Gastroesophageal sphincter (tissue), 4 donors: ENCODE data around the gene ATG7. TPM values are rescaled to one million over a fixed set of nuclear protein-coding genes. Genes with fewer than 3 reads are reported as not detected.

Source experiments
- ATAC-seq: fragments of 150-250 bp; one replicate; pipeline ENCODE4 v1.9.1; 2016; ENCODE audit warnings: mild to moderate bottlenecking, moderate library complexity
- H3K27ac ChIP-seq, 4 donors: fragments of 200-600 bp; sonication (generic) in 3 of 4; 1 replicate in 3 of 4; 2 replicates in 1 of 4; pipeline ENCODE4 v1.5.1; 2016 to 2019
- H3K27me3 ChIP-seq: fragments of 200-600 bp; sonication (generic); one replicate; pipeline ENCODE4 v1.5.1; 2019
- H3K36me3 ChIP-seq, 2 donors: fragments of 200-600 bp; sonication (generic); one replicate each; pipeline ENCODE4 v1.5.1; 2019; ENCODE audit warnings: control low read depth in 1 of 2
- H3K4me1 ChIP-seq, 3 donors: fragments of 200-600 bp; sonication (generic); 1 replicate in 2 of 3; 2 replicates in 1 of 3; pipeline ENCODE4 v1.5.1; 2016 to 2019; ENCODE audit warnings: control low read depth in 2 of 3
- H3K4me3 ChIP-seq, 2 donors: fragments of 200-600 bp; sonication (generic); one replicate each; pipeline ENCODE4 v1.5.1; 2019; ENCODE audit warnings: mild to moderate bottlenecking in 1 of 2, moderate library complexity in 1 of 2
- H3K9me3 ChIP-seq, 3 donors: fragments of 200-600 bp; sonication (generic); one replicate each; pipeline ENCODE4 v1.5.1; 2017 to 2019; ENCODE audit warnings: control low read depth in 2 of 3
- CTCF ChIP-seq, 4 experiments: fragments of 200-600 bp in 2 of 4; fragments of 450-650 bp in 2 of 4; sonication (generic) in 1 of 4; IDR thresholded peaks; one replicate each; pipeline ENCODE4 v1.5.1; 2017 to 2019; ENCODE audit warnings: antibody characterized with exemption in 4 of 4, mild to moderate bottlenecking in 2 of 4, moderate library complexity in 2 of 4
- EP300 ChIP-seq: sonication (generic); formaldehyde crosslinking; IDR thresholded peaks from one replicate; pipeline ENCODE4 v1.6.1; 2017; ENCODE audit warnings: antibody characterized with exemption, mild to moderate bottlenecking
- POLR2A ChIP-seq, 2 donors: fragments of 450-650 bp; IDR thresholded peaks; one replicate each; pipeline ENCODE4 v1.6.1; 2017; ENCODE audit warnings: antibody characterized with exemption in 2 of 2, mild to moderate bottlenecking in 2 of 2, moderate library complexity in 1 of 2
- POLR2AphosphoS5 ChIP-seq: sonication (generic); formaldehyde crosslinking; IDR thresholded peaks from one replicate; pipeline ENCODE4 v1.6.1; 2017; ENCODE audit warnings: antibody characterized with exemption
- WGBS, 2 donors: methylation state at CpG; one replicate each; pipeline ENCODE4 v1.1.5; 2018; ENCODE audit warnings: low coverage in 1 of 2; 5-methylcytosine and 5-hydroxymethylcytosine counted together
- total RNA-seq, 4 donors: library from RNA; depleted of rRNA; stranded (reverse); fragments of >200 nt; gene quantifications; one replicate each; pipeline ENCODE4 v1.1.0, GENCODE V29; 2016

Gene ATG7
- total RNA-seq, 4 donors from 2014 or later: 28.3 to 64.9 (median 36.5) TPM

GRCh38 chr3:11391174-11391879, 119.1 kb downstream of the ATG7 start:
- peaks cover 4 to 38% (median 12%) of the 10 kb centered on the region in 3 donors for H3K4me1 ChIP-seq
- no peaks in the 10 kb centered on the region for H3K9me3 ChIP-seq
- H3K27ac ChIP-seq: no peak overlapping the region
- ATAC-seq: no peak
- no peak for TF ChIP-seq EP300
- no peak for TF ChIP-seq CTCF (IDR thresholded peaks at IDR 0.05)
- TF ChIP-seq POLR2AphosphoS5: no peak
- TF ChIP-seq POLR2A (IDR thresholded peaks at IDR 0.05): no peak
- H3K27me3 ChIP-seq: no peaks in the 10 kb centered on the region
- no peak overlapping the region for H3K4me3 ChIP-seq
- no peaks in the 10 kb centered on the region for H3K36me3 ChIP-seq
- WGBS, 2 donors: 55 to 63% methylated on average over 2 to 5 of the region's 6 CpGs

- no peak overlapping the region for H3K4me3 ChIP-seq
- H3K4me1 ChIP-seq: peaks cover 0 to 29% (median 6%) of the 10 kb centered on the region in 3 donors
- H3K9me3 ChIP-seq: no peaks in the 10 kb centered on the region
- no peak overlapping the region for H3K27ac ChIP-seq
- H3K27me3 ChIP-seq: no peaks in the 10 kb centered on the region
- no peak for TF ChIP-seq POLR2A (IDR thresholded peaks at IDR 0.05)
- TF ChIP-seq CTCF (IDR thresholded peaks at IDR 0.05): no peak
- TF ChIP-seq POLR2AphosphoS5: no peak
- no peak for ATAC-seq
- no peaks in the 10 kb centered on the region for H3K36me3 ChIP-seq
- WGBS, 2 donors: 48 to 72% methylated on average over 3 of the region's 3 CpGs
These were observed 120.0 kb downstream of the ATG7 start for GRCh38 chr3:11392014-11392859.

- no peak for TF ChIP-seq CTCF (IDR thresholded peaks at IDR 0.05)
- TF ChIP-seq EP300: no peak
- no peak for TF ChIP-seq POLR2A (IDR thresholded peaks at IDR 0.05)
- no peak for TF ChIP-seq POLR2AphosphoS5
- Histone ChIP-seq H3K27me3 (no peaks in the 10 kb centered on the region), H3K27ac (no peak overlapping the region), H3K4me1 (peaks cover 0 to 29% (median 6%) of the 10 kb centered on the region in 3 donors), H3K4me3 (no peak overlapping the region), H3K36me3 (no peaks in the 10 kb centered on the region), H3K9me3 (no peaks in the 10 kb centered on the region)
- WGBS, 2 donors: 100% methylated on average over 2 of the region's 2 CpGs; no CpG with 5 or more reads in 1 of the 2 donors
- ATAC-seq: no peak
These were observed 120.6 kb downstream of the ATG7 start for GRCh38 chr3:11392860-11393114.

GRCh38 chr3:11393401-11393800, 121.2 kb downstream of the ATG7 start:
- Histone ChIP-seq H3K27ac (no peak overlapping the region), H3K4me1 (peaks cover 0 to 29% (median 6%) of the 10 kb centered on the region in 3 donors), H3K4me3 (no peak overlapping the region), H3K27me3 (no peaks in the 10 kb centered on the region), H3K9me3 (no peaks in the 10 kb centered on the region), H3K36me3 (no peaks in the 10 kb centered on the region)
- 100% methylated on average over 3 of the region's 3 CpGs; no CpG with 5 or more reads in 1 of the 2 donors for WGBS, 2 donors
- no peak for TF ChIP-seq CTCF (IDR thresholded peaks at IDR 0.05)
- TF ChIP-seq POLR2A (IDR thresholded peaks at IDR 0.05): no peak
- TF ChIP-seq EP300: no peak
- no peak for TF ChIP-seq POLR2AphosphoS5
- no peak for ATAC-seq

GRCh38 chr3:11394392-11394791, 122.2 kb downstream of the ATG7 start:
- WGBS, 2 donors: 95 to 98% methylated on average over 4 of the region's 4 CpGs
- H3K27ac ChIP-seq: no peak overlapping the region
- H3K9me3 ChIP-seq: no peaks in the 10 kb centered on the region
- no peaks in the 10 kb centered on the region for H3K36me3 ChIP-seq
- H3K4me3 ChIP-seq: no peak overlapping the region
- H3K4me1 ChIP-seq: peaks cover 0 to 29% (median 6%) of the 10 kb centered on the region in 3 donors
- no peak for ATAC-seq
- H3K27me3 ChIP-seq: no peaks in the 10 kb centered on the region
- no peak for TF ChIP-seq POLR2A (IDR thresholded peaks at IDR 0.05)
- TF ChIP-seq CTCF (IDR thresholded peaks at IDR 0.05): no peak
- TF ChIP-seq EP300: no peak
